Breast epithelium (tissue), 3 donors: Measurements from ENCODE around the gene LYPD6B.

Experiments used
- POLR2A ChIP-seq: fragments of 450-650 bp; IDR thresholded peaks from one replicate; pipeline ENCODE4 v1.6.1; 2016; ENCODE audit warnings: antibody characterized with exemption, mild to moderate bottlenecking, moderate library complexity
- POLR2AphosphoS5 ChIP-seq, 3 donors: sonication (generic); formaldehyde crosslinking; IDR thresholded peaks; one replicate each; pipeline ENCODE4 v1.6.1; 2017; ENCODE audit warnings: antibody characterized with exemption in 3 of 3
- TF ChIP-seq, protein P1 (sequence below), 3 donors: fragments of 450-650 bp; IDR thresholded peaks; one replicate each; pipeline ENCODE4 v1.5.1; 2016 to 2017; ENCODE audit warnings: antibody characterized with exemption in 3 of 3, mild to moderate bottlenecking in 3 of 3, moderate library complexity in 3 of 3

DNA sequence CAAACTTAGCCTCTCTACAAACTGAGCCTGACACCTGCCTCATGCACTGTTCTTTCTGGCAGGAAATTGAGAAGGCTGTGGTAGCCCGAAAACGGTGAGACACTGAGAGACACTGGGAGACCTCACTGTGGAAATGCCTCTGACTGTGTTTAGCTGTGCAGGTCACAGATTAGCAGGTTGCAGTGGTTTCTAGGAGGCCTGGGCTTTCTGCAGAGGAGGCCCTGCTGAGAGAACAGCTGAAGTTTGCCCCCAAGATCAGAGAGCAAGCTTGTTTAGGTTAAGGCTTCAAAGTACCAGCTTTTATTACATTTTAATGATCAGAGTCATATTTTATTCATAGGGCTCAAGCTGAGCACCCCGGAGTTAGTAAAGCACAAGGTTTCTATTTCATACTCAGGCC lies 223.2 kb downstream of the LYPD6B start:
- TF ChIP-seq POLR2AphosphoS5 (IDR thresholded peaks at IDR 0.05): no peak
- TF ChIP-seq POLR2A: no peak
- TF ChIP-seq, protein P1, sequence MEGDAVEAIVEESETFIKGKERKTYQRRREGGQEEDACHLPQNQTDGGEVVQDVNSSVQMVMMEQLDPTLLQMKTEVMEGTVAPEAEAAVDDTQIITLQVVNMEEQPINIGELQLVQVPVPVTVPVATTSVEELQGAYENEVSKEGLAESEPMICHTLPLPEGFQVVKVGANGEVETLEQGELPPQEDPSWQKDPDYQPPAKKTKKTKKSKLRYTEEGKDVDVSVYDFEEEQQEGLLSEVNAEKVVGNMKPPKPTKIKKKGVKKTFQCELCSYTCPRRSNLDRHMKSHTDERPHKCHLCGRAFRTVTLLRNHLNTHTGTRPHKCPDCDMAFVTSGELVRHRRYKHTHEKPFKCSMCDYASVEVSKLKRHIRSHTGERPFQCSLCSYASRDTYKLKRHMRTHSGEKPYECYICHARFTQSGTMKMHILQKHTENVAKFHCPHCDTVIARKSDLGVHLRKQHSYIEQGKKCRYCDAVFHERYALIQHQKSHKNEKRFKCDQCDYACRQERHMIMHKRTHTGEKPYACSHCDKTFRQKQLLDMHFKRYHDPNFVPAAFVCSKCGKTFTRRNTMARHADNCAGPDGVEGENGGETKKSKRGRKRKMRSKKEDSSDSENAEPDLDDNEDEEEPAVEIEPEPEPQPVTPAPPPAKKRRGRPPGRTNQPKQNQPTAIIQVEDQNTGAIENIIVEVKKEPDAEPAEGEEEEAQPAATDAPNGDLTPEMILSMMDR (IDR thresholded peaks at IDR 0.05): no peak
